ENCODE data around the gene RYR1. TPM values are rescaled to one million over a fixed set of nuclear protein-coding genes. Genes with fewer than 3 reads are reported as not detected.

The RYR1 gene
- total and polyA plus RNA-seq, 2 of the 8 experiments (the other 6 are each of a cell fraction or from before 2014, with no cell fraction given), result 5.8 to 11.8 TPM

GRCh38 chr19:38430931-38431330 is 2.6 kb upstream of the RYR1 start:
- Histone ChIP-seq H3K14ac (ENCODE audit: insufficient read length) (no peak overlapping the region), H3K4me1 (replicated peaks in 1 of 4; ENCODE audit: control insufficient read depth in 3 of 4, insufficient read depth in 4 of 4, low read length in 3 of 4) (peaks cover 6 to 10% (median 7%) of the 10 kb centered on the region in 4 experiments), H2BK120ac (replicated peaks; ENCODE audit: low read depth, low read length) (no peak overlapping the region), H3K23me2 (ENCODE audit: low read depth, low read length) (peaks cover 8% of the 10 kb centered on the region; the same call in 1 of the 2 replicates), H3K9me3 (ENCODE audit: insufficient read depth in 2 of 2, low read depth in 1 of 2, low read length in 1 of 2) (no peaks in the 10 kb centered on the region), H2BK15ac (ENCODE audit: low read length) (no peak overlapping the region), H2AFZ (ENCODE audit: low read length) (no peak overlapping the region), H3K27me3 (replicated peaks in 1 of 4; ENCODE audit: control insufficient read depth in 3 of 4, extremely low read depth in 1 of 4, insufficient read depth in 3 of 4, low read length in 3 of 4) (no peaks in the 10 kb centered on the region), H2BK20ac (ENCODE audit: low read length) (no peak overlapping the region), H3K23ac (ENCODE audit: insufficient read length) (no peak overlapping the region), H3K79me2 (ENCODE audit: control insufficient read depth in 1 of 2, insufficient read depth in 2 of 2, low read length in 2 of 2) (no peaks in the 10 kb centered on the region), H3K4ac (replicated peaks; ENCODE audit: insufficient read length, low read depth, low read length) (no peak overlapping the region), H3K4me3 (ENCODE audit: extremely low read depth in 1 of 4, insufficient read depth in 2 of 4, low read depth in 3 of 4, low read length in 4 of 4) (no peak overlapping the region; a peak in 1 of 8 replicates), H3K36me3 (ENCODE audit: control insufficient read depth in 2 of 4, insufficient read depth in 4 of 4, low read length in 3 of 4) (no peaks in the 10 kb centered on the region), H4K8ac (ENCODE audit: extremely low read depth, insufficient read depth, low read length) (no peak overlapping the region; the same call in 1 of the 2 replicates), H2BK12ac (ENCODE audit: low read depth, low read length) (no peak overlapping the region), H3K27ac (ENCODE audit: low read depth, low read length) (no peak overlapping the region), H3K18ac (ENCODE audit: extremely low read depth, low read length) (no peak overlapping the region), H4K20me1 (replicated peaks in 1 of 2; ENCODE audit: control insufficient read depth in 1 of 2, insufficient read depth in 2 of 2, low read length in 2 of 2) (no peaks in the 10 kb centered on the region), H3K9ac (replicated peaks in 1 of 4; ENCODE audit: extremely low read depth in 1 of 4, low read depth in 3 of 4, low read length in 3 of 4) (no peak overlapping the region), H3K4me2 (ENCODE audit: insufficient read depth in 1 of 2, low read depth in 2 of 2, low read length in 2 of 2) (no peak overlapping the region), H4K5ac (ENCODE audit: insufficient read length, low read depth, low read length) (no peak overlapping the region), H3K56ac (replicated peaks; ENCODE audit: insufficient read length, low read depth, low read length) (no peak overlapping the region), H3K79me1 (ENCODE audit: low read depth, low read length) (no peaks in the 10 kb centered on the region), H4K91ac (replicated peaks; ENCODE audit: insufficient read length, low read length) (no peak overlapping the region), H2BK5ac (ENCODE audit: low read depth, low read length) (no peak overlapping the region), H2AK5ac (ENCODE audit: low read depth, low read length) (no peak overlapping the region)
- WGBS, 2 experiments (ENCODE audit: extremely low coverage in 1 of 2, insufficient coverage in 1 of 2, insufficient read length in 1 of 2, insufficient replicate concordance in 2 of 2, low coverage in 1 of 2, low lambda C conversion rate in 2 of 2, missing lambda C conversion rate in 1 of 2), result 88% methylated on average over 7 of the region's 7 CpGs; no CpG with 5 or more reads in 1 of the 2 experiments
- ChIA-PET POLR2A (ENCODE audit: partially characterized antibody) (interaction anchor here (1.7 kb wide), 1 partner anchor 9 kb away, joined by 3 read pairs; no protein-coding TSS in a partner anchor), CTCF (ENCODE audit: partially characterized antibody) (interaction anchor here (0.7 to 1.5 kb wide), 2 partner anchors 15 to 28 kb away, joined by 3 to 4 read pairs; partner anchors contain the start of gene FAM98C)
- no peak for FAIRE-seq
- no peak for DNase-seq (ENCODE audit: low read depth in 1 of 2, low spot score in 2 of 2)
- TF ChIP-seq POLR2A (IDR thresholded peaks at IDR 0.05; ENCODE audit: control extremely low read depth in 1 of 2, low read depth in 2 of 2, low read length in 2 of 2) (no peak), GTF2F1 (IDR thresholded peaks at IDR 0.05; ENCODE audit: borderline replicate concordance, low read depth, low read length) (no peak), JUND (IDR thresholded peaks at IDR 0.05; ENCODE audit: low read length) (no peak), HDAC2 (IDR thresholded peaks at IDR 0.05; ENCODE audit: borderline replicate concordance in 1 of 2, low read depth in 2 of 2, low read length in 2 of 2) (no peak), TAF1 (IDR thresholded peaks at IDR 0.05; ENCODE audit: low read depth, low read length) (no peak), GABPA (IDR thresholded peaks at IDR 0.05; ENCODE audit: borderline replicate concordance, insufficient read depth, low read length) (no peak), POU5F1 (IDR thresholded peaks at IDR 0.05; ENCODE audit: low read depth, low read length) (no peak), PHF8 (conservative IDR thresholded peaks at IDR 0.05; ENCODE audit: low read depth, low read length) (no peak)
- TF ChIP-seq, protein P1, sequence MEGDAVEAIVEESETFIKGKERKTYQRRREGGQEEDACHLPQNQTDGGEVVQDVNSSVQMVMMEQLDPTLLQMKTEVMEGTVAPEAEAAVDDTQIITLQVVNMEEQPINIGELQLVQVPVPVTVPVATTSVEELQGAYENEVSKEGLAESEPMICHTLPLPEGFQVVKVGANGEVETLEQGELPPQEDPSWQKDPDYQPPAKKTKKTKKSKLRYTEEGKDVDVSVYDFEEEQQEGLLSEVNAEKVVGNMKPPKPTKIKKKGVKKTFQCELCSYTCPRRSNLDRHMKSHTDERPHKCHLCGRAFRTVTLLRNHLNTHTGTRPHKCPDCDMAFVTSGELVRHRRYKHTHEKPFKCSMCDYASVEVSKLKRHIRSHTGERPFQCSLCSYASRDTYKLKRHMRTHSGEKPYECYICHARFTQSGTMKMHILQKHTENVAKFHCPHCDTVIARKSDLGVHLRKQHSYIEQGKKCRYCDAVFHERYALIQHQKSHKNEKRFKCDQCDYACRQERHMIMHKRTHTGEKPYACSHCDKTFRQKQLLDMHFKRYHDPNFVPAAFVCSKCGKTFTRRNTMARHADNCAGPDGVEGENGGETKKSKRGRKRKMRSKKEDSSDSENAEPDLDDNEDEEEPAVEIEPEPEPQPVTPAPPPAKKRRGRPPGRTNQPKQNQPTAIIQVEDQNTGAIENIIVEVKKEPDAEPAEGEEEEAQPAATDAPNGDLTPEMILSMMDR (IDR thresholded peaks at IDR 0.05; ENCODE audit: control extremely low read depth in 1 of 3, insufficient read depth in 1 of 3, low read depth in 1 of 3, low read length in 3 of 3), result no peak
